Fibroblast of pulmonary artery (primary cell): Measurements from ENCODE around the gene THSD7B.

Experiments used
- DNase-seq: peaks from one replicate; pipeline ENCODE4 v3.0.0-alpha.2; 2010; ENCODE audit warnings: low read depth
- H3K4me3 ChIP-seq: replicated peaks from 2 replicates; pipeline ENCODE4 v1.5.1; 2011; ENCODE audit warnings: low read depth, mild to moderate bottlenecking, control low read depth, low read length, moderate library complexity
- CTCF ChIP-seq: IDR thresholded peaks from 2 replicates; pipeline ENCODE4 v1.5.1; 2011; ENCODE audit warnings: mild to moderate bottlenecking, control low read depth, low read length, inconsistent platforms; ENCODE audit errors: missing control alignments

THSD7B gene

GRCh38 chr2:137411585-137411984, 646.2 kb downstream of the THSD7B start:
- H3K4me3 ChIP-seq: no peak overlapping the region
- no peak for TF ChIP-seq CTCF
- no peak for DNase-seq

GRCh38 chr2:137420744-137421143, 655.4 kb downstream of the THSD7B start:
- no peak for DNase-seq
- TF ChIP-seq CTCF: no peak
- no peak overlapping the region for H3K4me3 ChIP-seq

- no peak for DNase-seq
- H3K4me3 ChIP-seq: no peak overlapping the region
- TF ChIP-seq CTCF: no peak
Measured at GRCh38 chr2:137435162-137435561, 669.8 kb downstream of the THSD7B start.

GRCh38 chr2:137437386-137437785, 672.0 kb downstream of the THSD7B start:
- no peak for DNase-seq
- no peak overlapping the region for H3K4me3 ChIP-seq
- no peak for TF ChIP-seq CTCF

- H3K4me3 ChIP-seq: no peak overlapping the region
- no peak for DNase-seq
- TF ChIP-seq CTCF: no peak
Measured at GRCh38 chr2:137444970-137445369, 679.6 kb downstream of the THSD7B start.

- no peak overlapping the region for H3K4me3 ChIP-seq
- TF ChIP-seq CTCF: no peak
Measured at GRCh38 chr2:137449454-137449853, 684.1 kb downstream of the THSD7B start.

GRCh38 chr2:137454886-137455285, 689.5 kb downstream of the THSD7B start:
- DNase-seq: no peak
- TF ChIP-seq CTCF: no peak
- H3K4me3 ChIP-seq: no peak overlapping the region

More at GRCh38 chr2:137449454-137449853, 684.1 kb downstream of the THSD7B start:
- DNase-seq: no peak
